ENCODE data around the gene FOXJ3.

Gene FOXJ3

GRCh38 chr1:42143896-42144710, 190.9 kb downstream of the FOXJ3 start:
- no peak for DNase-seq (ENCODE audit: low spot score)

DNA sequence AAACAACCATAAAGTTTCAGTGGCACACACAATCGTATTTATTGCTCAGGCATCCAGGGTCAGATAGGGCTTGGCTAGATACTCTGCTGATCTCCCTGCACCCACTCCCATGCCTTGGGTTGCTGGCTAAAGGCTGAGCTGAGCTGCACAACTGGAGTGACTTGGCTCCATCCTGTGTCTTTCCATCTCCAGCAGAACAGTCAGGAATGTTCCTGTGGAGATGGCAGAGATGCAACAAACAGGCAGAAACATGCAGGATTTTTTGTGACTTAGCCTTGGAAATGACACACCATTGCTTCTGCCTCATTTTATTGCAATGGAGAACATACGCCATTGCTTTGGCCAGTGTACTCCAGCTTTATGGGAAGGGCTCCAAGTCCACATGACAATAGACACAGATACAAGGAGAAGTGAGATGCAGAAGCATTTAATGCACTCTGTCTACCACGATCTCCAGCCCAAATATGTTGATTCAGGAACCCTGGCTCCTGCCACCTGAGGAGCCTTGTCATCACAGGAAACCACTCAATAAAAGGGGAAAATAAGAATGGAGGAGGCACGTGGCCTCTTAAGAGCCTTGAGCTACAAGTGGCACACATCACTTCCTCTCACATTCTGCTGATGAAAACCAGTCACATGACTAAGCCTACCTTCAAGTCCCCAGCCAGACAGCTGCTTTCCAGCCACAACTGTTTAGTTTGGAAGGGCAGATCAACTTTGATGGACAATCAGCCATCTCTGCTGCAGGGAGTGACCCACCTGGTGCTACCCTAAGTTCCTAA, 191.9 kb downstream of the FOXJ3 start:
- DNase-seq (ENCODE audit: low spot score) = peak; percentile 11

DNA sequence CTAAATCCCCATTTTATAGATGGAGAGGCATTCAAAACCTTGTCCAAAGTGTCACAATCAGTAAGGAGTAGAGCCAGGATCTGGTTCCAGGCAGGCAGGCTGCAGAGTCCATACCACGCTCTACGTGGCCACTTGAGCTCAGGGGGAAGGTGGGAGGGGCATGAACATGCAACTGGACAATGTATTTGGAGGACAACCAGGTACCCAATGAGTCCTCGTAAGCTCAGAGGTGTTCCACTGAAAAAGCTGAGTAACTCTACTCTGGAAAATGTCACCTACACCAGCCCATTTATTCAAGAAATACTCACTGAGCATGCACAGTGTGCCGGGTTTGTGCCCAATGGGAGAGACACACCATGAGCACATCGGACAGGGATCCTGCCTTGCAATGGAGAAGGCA, 193.1 kb downstream of the FOXJ3 start:
- DNase-seq (ENCODE audit: low spot score) = no peak

GRCh38 chr1:42140191-42140590, 194.8 kb downstream of the FOXJ3 start:
- DNase-seq (ENCODE audit: low spot score) = no peak

- no peak for DNase-seq (ENCODE audit: low spot score)
These were observed 195.6 kb downstream of the FOXJ3 start for GRCh38 chr1:42139444-42139843.

GRCh38 chr1:42138586-42138985, 196.4 kb downstream of the FOXJ3 start:
- DNase-seq (ENCODE audit: low spot score) = no peak

DNA sequence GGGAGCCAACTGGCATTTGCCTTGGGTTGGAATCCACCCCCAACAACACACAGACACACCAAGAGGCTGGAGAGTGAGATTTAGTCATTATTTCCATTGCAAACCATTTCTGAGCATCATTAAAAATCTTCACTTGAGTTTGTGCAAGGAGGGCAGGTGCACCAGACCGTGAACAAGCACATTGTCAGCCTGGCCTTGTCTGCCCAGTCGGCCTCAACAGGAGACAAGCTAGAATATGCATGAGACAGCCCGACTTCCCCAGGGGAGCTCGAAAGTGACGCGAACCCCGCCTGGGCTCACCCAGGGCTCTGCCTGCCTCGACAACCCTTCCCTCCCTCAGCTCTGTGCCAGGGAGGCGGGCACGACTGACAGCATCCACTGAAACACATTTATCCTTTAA, 197.3 kb downstream of the FOXJ3 start:
- DNase-seq (ENCODE audit: low spot score) = no peak

DNA sequence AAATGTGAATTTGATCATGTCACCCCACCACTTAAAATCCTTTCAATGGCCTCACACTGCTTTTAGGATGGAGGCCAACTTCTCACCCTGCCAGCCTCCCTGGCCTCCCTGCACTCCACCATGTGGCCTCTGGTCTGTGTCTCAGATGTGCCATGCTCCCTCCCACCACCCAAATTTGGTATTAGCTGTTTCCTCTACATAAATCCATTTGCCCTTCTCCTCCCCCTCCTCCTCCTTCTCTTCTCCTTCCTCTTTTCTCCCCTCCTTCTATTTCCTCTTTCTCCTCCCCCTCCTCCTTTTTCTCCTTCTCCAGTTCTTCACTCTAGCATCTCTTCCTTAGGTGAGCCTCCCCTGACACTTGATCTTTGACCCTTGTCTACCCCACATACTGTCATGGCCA, 198.6 kb downstream of the FOXJ3 start:
- no peak for DNase-seq (ENCODE audit: low spot score)

DNA sequence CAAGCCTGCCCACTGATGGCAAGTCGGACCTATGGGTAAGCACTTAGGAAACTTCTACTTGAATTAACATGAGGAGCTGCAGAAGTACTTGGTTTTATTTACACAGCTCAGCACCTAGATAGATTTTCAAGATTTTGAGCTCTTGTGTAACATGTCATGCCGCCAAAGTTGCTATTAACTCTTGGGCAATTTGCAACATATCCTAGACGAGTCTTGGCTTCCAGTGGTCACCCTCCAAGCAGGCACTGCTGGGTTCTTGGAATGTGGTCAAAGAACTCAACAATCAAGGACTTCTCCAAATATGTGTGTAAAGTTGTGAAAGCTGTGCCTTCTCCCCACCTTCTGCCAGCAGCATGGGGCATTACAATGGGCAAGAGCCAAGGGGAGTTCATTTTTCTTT, 199.6 kb downstream of the FOXJ3 start:
- no peak for DNase-seq (ENCODE audit: low spot score)

- DNase-seq (ENCODE audit: low spot score) = no peak
These were observed 201.1 kb downstream of the FOXJ3 start for GRCh38 chr1:42133809-42134526.

DNA sequence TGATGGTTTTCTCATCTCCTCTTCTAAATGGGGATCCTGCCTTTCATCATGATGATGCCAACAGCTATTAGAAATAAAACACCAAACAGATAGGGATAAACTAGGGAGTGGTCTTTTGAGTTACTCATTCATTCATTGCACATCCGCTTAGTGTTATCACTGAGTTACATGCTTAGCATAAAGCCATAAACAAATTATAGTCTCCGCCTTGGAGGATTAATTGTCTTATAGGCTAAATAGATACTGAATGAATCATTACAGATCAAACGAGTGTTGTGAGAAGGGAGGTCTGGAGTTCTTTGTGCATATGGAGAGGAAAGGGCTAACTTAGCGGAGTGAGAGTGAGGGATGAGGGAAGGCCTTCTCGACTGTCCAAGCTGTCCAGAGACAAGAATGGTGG, 201.6 kb downstream of the FOXJ3 start:
- no peak for DNase-seq (ENCODE audit: low spot score)

- DNase-seq (ENCODE audit: low spot score) = no peak
These were observed 204.9 kb downstream of the FOXJ3 start for GRCh38 chr1:42130061-42130660.

DNA sequence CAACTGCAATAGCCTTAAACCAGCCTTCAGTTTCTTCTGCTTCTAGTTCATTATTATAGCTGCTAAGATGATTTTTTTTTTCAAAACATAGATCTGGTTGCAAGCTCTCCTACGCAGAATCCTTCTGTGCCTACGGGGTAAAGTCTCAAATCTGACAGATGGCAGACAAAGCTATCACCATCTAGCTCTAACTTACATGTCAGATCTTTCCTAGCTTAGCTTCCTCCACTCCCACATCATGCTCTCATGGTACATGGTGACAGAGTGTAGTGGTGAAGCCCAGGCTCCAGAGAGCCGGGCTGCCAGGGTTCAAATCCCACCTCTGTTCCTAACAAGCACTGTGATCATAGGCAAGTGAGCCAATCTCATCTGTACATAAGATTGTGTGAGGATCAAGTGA, 206.1 kb downstream of the FOXJ3 start:
- no peak for DNase-seq (ENCODE audit: low spot score)

DNA sequence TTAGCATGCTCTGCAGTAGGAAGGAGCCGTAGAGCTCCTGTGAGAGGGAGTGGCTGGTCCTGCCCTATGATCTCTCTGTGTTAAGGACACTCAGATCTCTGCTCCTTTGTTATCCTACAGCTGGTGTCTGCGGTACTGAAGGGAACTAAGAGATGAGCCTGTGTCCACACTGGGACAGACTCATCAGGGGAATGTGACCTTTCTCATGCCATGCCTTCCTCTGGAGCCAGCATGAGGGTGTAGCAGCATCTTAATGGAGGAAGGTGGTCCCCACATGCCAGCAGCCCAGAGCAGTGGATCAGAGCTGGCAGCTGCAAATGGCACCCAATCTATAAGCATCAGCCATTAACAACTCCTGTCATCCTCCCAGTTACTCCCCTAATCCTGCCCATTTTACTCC, 206.5 kb downstream of the FOXJ3 start:
- no peak for DNase-seq (ENCODE audit: low spot score)

GRCh38 chr1:42127767-42128166, 207.3 kb downstream of the FOXJ3 start:
- no peak for DNase-seq (ENCODE audit: low spot score)

All from NAMALWA (cell line).